ENCODE results near the gene PHF23.
A peak's percentile ranks its signal among the peaks of the same experiment; 100 is the strongest.

PHF23 gene

DNA sequence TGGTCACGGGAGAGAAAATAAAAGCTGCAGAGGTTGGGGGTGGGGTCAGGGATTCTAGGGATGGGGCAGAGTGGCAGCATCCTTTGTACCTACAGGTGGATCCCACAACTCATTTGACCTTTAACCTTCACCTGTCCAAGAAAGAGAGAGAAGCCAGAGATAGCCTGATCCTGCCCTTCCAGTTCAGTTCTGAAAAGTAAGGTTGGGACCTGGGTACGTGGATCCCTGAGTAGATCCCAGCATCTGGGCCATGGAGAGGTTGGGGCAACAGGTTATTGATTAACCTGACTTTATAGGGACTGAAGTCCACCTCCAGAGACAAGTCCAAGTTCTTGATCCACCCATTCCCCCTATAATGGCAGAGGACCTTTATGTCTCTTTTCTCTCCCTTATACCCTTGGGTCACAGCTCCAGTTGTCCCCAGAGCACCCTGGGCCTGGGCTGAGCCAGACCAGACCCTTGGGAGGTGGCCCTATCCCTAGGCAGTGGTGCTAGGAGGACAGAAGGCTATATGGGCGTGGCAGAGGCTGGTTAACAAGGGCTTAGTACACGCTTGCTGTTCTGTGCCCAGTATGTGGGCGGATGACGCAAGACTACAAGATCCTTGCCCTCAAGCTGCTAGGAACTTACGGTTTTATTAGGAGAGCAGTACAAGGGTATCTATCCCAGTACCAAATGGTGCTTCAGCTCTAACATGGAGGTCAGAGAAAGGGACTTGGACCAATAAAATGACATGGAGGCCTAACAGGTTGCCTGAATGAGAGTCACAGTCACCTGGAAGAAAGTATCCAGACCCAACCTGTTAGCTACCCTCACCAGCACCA, 19.7 kb upstream of the PHF23 start:
- Histone ChIP-seq H3K4me1 (ENCODE audit: control insufficient read depth, insufficient read depth, low read length) (peaks cover 9% of the 10 kb centered on the region), H3K9me3 (ENCODE audit: control insufficient read depth, low read length) (no peaks in the 10 kb centered on the region), H3K27ac (ENCODE audit: insufficient read depth, low read depth, low read length, poor library complexity, severe bottlenecking) (no peak overlapping the region), H3K4me3 (ENCODE audit: insufficient read depth, low read depth, low read length) (no peak overlapping the region), H3K36me3 (ENCODE audit: control insufficient read depth, insufficient read depth, low read length) (peaks cover 18% of the 10 kb centered on the region), H3K27me3 (ENCODE audit: control insufficient read depth, insufficient read depth, low read length, poor library complexity, severe bottlenecking) (peaks cover 41% of the 10 kb centered on the region)
- 96 to 97% methylated on average over 7 of the region's 7 CpGs for WGBS, 2 experiments

DNA sequence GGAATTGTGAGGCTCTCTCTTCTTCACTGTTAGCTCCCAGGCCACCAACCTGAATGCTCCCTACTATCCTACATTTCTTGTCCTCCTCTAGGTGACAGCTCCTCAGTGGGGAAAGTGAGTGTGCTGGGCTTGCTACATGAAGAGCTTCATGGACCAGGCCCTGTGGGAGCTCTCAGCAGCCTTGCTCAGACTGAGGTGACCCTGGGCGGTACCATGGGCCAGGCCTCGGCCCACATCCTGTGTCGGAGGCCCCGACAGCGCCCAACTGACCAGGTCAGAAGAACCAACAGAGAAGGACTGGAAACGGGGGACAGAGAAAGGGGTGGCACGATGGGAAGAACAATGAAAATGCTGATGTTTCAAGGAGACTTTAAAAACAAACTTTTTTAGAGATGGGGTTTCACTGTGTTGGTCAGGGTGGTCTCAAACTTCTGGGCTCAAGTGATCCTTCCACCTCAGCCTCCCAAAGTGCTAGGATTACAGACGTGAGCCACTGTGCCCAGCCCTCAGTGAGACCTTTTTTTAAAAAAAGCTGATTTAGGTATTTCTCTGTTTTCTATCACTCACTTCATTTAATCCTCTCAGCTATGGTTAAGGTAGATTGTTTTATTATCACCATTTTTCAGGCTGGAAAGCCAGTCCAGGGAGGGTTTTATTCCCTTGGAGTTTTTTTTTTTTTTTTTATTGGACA, 17.7 kb upstream of the PHF23 start:
- Histone ChIP-seq H3K36me3 (ENCODE audit: control insufficient read depth, insufficient read depth, low read length) (peaks cover 18% of the 10 kb centered on the region), H3K27me3 (ENCODE audit: control insufficient read depth, insufficient read depth, low read length, poor library complexity, severe bottlenecking) (peaks cover 21% of the 10 kb centered on the region), H3K4me1 (ENCODE audit: control insufficient read depth, insufficient read depth, low read length) (peaks cover 4% of the 10 kb centered on the region), H3K9me3 (ENCODE audit: control insufficient read depth, low read length) (no peaks in the 10 kb centered on the region), H3K27ac (ENCODE audit: insufficient read depth, low read depth, low read length, poor library complexity, severe bottlenecking) (no peak overlapping the region), H3K4me3 (ENCODE audit: insufficient read depth, low read depth, low read length) (no peak overlapping the region)
- 94 to 95% methylated on average over 8 of the region's 8 CpGs for WGBS, 2 experiments

DNA sequence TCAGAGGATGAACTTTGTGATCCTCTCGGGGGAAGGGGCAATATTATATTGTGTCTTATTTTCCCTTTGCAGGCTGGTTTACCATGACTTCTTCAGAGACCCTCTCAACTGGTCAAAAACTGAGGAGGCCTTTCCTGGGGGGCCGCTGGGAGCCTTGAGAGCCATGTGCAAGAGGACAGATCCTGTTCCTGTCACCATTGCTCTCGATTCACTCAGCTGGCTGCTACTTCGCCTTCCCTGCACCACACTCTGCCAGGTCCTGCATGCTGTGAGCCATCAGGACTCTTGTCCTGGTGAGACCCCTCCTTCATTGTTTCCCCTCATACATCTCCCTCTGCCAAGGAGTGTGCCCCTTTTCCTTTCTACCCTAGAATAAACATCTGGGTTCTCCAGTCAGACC, 15.3 kb upstream of the PHF23 start:
- Histone ChIP-seq H3K36me3 (ENCODE audit: control insufficient read depth, insufficient read depth, low read length) (peaks cover 18% of the 10 kb centered on the region), H3K4me1 (ENCODE audit: control insufficient read depth, insufficient read depth, low read length) (peaks cover 12% of the 10 kb centered on the region), H3K27ac (ENCODE audit: insufficient read depth, low read depth, low read length, poor library complexity, severe bottlenecking) (no peak overlapping the region), H3K27me3 (ENCODE audit: control insufficient read depth, insufficient read depth, low read length, poor library complexity, severe bottlenecking) (no peaks in the 10 kb centered on the region), H3K4me3 (ENCODE audit: insufficient read depth, low read depth, low read length) (no peak overlapping the region), H3K9me3 (ENCODE audit: control insufficient read depth, low read length) (no peaks in the 10 kb centered on the region)
- WGBS, 2 experiments: 97 to 98% methylated on average over 4 of the region's 4 CpGs

DNA sequence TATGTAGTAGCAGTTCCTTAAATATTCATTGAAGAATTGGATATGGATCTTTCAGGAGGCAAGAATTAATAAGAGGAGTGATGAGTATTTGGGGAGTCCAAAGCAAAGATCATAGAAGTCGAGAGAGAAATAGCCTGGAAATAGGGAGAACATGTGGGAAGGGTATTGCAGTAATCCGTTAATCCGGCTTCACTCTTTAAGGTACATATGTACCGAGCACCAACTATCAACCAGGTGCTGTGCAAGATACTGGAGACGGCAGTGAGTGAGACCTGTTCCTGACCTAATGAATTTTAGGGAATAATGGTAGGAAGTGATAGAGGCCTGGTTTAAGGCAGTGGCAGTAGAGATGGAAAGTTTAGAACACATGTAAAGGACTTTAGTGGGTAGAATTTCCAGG, 13.8 kb upstream of the PHF23 start:
- Histone ChIP-seq H3K4me3 (ENCODE audit: insufficient read depth, low read depth, low read length) (peak overlapping the region; percentile 91), H3K27ac (ENCODE audit: insufficient read depth, low read depth, low read length, poor library complexity, severe bottlenecking) (no peak overlapping the region), H3K4me1 (ENCODE audit: control insufficient read depth, insufficient read depth, low read length) (peaks cover 20% of the 10 kb centered on the region), H3K27me3 (ENCODE audit: control insufficient read depth, insufficient read depth, low read length, poor library complexity, severe bottlenecking) (no peaks in the 10 kb centered on the region), H3K9me3 (ENCODE audit: control insufficient read depth, low read length) (no peaks in the 10 kb centered on the region), H3K36me3 (ENCODE audit: control insufficient read depth, insufficient read depth, low read length) (peaks cover 18% of the 10 kb centered on the region)
- 89 to 90% methylated on average over 5 of the region's 5 CpGs for WGBS, 2 experiments

DNA sequence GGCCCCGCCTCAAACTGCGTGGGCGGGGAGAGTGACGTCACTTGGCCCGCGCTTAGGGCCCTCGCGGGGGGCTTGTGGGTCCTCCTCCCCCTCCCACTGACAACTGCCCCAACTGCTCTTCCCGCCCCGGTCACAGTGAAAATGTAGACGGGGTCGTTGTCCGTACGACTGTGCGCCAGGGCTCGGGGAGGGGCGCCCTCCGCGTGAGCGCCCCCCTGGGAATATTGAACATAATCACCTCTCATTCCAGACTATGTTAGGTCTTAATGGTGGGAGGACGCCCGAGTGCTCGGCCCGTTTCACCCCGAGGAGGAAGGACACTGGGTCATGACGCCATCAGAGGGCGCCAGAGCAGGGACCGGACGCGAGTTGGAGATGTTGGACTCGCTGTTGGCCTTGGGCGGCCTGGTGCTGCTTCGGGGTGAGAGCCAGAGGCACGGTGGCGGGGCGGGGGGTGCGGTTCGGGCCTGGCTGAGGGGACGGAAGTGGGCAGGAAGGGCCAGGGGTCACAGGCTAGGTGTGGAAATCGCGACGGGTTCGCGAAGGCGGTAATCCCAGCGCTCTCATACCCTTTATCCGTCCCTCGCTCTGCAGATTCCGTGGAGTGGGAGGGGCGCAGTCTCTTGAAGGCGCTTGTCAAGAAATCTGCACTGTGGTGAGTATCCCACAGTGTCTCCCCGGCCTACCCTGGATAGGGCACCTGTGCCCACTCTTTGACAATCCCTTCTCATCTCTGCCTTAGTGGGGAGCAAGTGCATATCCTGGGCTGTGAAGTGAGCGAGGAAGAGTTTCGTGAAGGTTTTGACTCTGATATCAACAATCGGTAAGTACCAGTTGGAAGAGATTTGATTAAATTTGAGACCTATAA, 13.2 kb upstream of the PHF23 start, which contains the start of gene ELP5:
TSS of gene ELP5 (plus strand) at position 40 of the 868 bp plus-strand sequence. CDS start at position 376, 336 bp downstream.
- no peaks in the 10 kb centered on the region for H3K9me3 ChIP-seq (ENCODE audit: control insufficient read depth, low read length)
- peaks cover 20% of the 10 kb centered on the region for H3K4me1 ChIP-seq (ENCODE audit: control insufficient read depth, insufficient read depth, low read length)
- peak within 1 kb of the TSS; percentile 91 for H3K4me3 ChIP-seq (ENCODE audit: insufficient read depth, low read depth, low read length)
- H3K27ac ChIP-seq (ENCODE audit: insufficient read depth, low read depth, low read length, poor library complexity, severe bottlenecking): peak within 1 kb of the TSS; percentile 99
- no peaks in the 10 kb centered on the region for H3K27me3 ChIP-seq (ENCODE audit: control insufficient read depth, insufficient read depth, low read length, poor library complexity, severe bottlenecking)
- WGBS, 2 experiments: 2% methylated on average over 55 of the region's 55 CpGs
- H3K36me3 ChIP-seq (ENCODE audit: control insufficient read depth, insufficient read depth, low read length): peaks cover 18% of the 10 kb centered on the region

DNA sequence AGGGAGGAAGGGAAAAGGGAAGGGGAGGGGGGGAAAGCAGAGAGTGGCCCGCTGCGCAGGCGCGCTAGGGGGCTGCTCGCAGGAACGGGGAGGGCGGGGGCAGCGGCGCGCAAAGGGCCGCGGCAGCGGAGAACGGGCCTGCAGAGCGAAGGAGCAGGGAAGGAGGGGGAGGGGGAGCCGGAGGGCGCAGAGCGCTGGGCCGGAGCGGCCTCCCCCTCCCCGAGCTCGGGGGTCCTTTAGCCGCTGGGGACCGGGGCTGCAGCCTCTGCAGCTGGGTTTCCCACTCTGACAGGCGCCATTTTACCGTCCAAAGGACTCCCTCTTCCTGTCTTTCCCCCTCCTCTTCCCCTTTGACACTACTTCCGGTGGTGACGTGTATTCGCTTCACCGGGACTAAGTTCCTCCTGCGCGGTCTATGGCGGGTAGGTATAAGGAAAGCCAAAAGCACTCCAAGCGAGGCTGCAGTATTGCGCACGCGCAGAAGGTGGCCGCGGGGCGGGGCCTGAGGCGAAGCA, 12.5 kb upstream of the PHF23 start, which contains the start of gene CTDNEP1:
TSS of gene CTDNEP1 (minus strand) at position 74 of the 515 bp plus-strand sequence. CDS start 438 bp downstream, outside the sequence.
- H3K27ac ChIP-seq (ENCODE audit: insufficient read depth, low read depth, low read length, poor library complexity, severe bottlenecking): peak within 1 kb of the TSS; percentile 99
- H3K27me3 ChIP-seq (ENCODE audit: control insufficient read depth, insufficient read depth, low read length, poor library complexity, severe bottlenecking): no peaks in the 10 kb centered on the region
- H3K9me3 ChIP-seq (ENCODE audit: control insufficient read depth, low read length): no peaks in the 10 kb centered on the region
- H3K4me1 ChIP-seq (ENCODE audit: control insufficient read depth, insufficient read depth, low read length): peaks cover 20% of the 10 kb centered on the region
- WGBS, 2 experiments: 0% methylated on average over 41 of the region's 41 CpGs
- peaks cover 17% of the 10 kb centered on the region for H3K36me3 ChIP-seq (ENCODE audit: control insufficient read depth, insufficient read depth, low read length)
- peak within 1 kb of the TSS; percentile 91 for H3K4me3 ChIP-seq (ENCODE audit: insufficient read depth, low read depth, low read length)

DNA sequence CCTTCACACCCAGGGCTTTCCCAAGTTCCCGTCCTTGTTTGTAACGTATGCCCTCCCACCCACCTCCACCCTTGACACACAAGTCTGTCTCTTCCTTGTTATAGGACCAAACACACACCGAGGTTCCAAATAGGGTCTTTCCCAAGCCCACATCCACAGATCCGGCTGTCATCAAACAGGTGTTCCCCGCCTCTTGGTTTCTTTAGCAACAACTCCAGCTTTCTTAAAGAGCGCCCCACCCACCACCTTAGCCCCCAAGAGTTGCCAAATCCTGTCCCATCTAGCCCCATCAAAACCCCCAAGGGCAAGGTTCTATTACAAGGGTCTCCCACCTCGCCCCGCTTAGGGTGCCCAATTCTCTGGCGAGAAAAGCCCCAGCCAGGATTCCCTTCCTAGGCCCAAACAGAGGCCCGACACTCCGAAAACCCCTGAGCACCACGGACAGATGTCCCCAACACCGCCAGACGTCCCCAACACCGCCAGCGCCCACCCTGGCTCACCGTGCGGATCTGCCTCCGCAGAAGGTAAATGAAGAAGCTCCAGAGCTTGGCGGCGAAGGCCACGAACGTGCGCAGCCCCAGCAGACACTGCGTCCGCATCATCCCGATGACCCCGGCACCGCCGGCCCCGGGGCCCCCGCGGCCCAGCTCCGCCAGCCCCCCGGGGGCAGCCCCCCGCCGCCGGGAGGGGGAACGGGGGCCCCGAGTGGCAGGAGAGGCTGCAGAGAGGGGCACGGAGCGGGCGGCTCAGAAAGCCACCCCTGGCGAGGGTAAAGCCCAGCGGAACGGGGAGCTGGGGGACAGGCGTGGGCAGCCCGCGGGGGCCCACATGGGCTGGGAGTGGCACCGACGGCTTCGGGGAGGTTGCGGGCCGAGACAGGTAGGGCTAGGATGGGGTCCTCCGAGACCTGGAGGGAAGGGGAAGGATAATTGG, 11.7 kb upstream of the PHF23 start:
- WGBS, 2 experiments: 1% methylated on average over 55 of the region's 55 CpGs
- H3K36me3 ChIP-seq (ENCODE audit: control insufficient read depth, insufficient read depth, low read length): peaks cover 16% of the 10 kb centered on the region
- H3K4me3 ChIP-seq (ENCODE audit: insufficient read depth, low read depth, low read length): peak overlapping the region; percentile 91
- H3K27ac ChIP-seq (ENCODE audit: insufficient read depth, low read depth, low read length, poor library complexity, severe bottlenecking): peak overlapping the region; percentile 69
- no peaks in the 10 kb centered on the region for H3K27me3 ChIP-seq (ENCODE audit: control insufficient read depth, insufficient read depth, low read length, poor library complexity, severe bottlenecking)
- H3K9me3 ChIP-seq (ENCODE audit: control insufficient read depth, low read length): no peaks in the 10 kb centered on the region
- peaks cover 20% of the 10 kb centered on the region for H3K4me1 ChIP-seq (ENCODE audit: control insufficient read depth, insufficient read depth, low read length)

DNA sequence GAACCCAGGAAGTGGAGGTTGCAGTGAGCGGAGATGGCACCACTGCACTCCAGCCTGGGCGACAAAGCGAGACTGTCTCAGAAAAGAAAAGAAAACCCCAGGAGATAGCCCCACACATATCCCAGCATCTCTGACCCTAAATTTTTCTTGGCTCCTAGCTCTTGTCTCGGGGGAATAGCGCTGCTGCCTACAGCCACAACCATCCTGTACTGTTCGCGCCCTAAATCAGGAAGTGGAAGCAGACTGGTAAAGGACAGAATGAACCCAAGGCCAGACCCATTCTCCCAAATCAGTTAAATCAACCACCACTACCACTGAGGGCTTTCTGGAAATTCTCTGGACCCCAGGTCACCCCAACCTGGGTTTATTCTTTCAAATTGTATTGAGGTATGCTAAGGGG, 10.6 kb upstream of the PHF23 start:
- Histone ChIP-seq H3K4me1 (ENCODE audit: control insufficient read depth, insufficient read depth, low read length) (peaks cover 20% of the 10 kb centered on the region), H3K27me3 (ENCODE audit: control insufficient read depth, insufficient read depth, low read length, poor library complexity, severe bottlenecking) (no peaks in the 10 kb centered on the region), H3K9me3 (ENCODE audit: control insufficient read depth, low read length) (no peaks in the 10 kb centered on the region), H3K4me3 (ENCODE audit: insufficient read depth, low read depth, low read length) (peak overlapping the region; percentile 91), H3K27ac (ENCODE audit: insufficient read depth, low read depth, low read length, poor library complexity, severe bottlenecking) (no peak overlapping the region), H3K36me3 (ENCODE audit: control insufficient read depth, insufficient read depth, low read length) (peaks cover 19% of the 10 kb centered on the region)
- 93 to 97% methylated on average over 7 of the region's 7 CpGs for WGBS, 2 experiments

DNA sequence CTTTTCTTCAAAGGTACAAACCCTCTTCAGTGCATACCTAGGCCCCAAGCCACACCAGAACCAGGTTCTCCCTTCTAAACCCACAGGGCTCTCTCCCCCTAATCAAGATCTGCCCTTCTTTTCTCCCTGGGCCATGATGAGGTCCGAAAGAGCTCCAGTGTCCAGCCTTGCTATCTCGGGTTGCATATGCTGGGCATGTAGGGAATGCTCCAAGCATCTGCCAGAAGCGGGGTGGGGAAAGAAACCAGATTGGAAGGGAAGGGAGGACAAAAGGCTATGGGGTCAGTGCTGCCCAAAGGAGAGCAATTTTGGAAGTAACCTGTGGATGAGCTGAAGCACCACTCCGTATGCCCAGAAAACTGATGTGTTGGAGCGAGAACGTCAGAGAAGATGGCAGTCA, 10.0 kb upstream of the PHF23 start:
- no peaks in the 10 kb centered on the region for H3K9me3 ChIP-seq (ENCODE audit: control insufficient read depth, low read length)
- H3K4me1 ChIP-seq (ENCODE audit: control insufficient read depth, insufficient read depth, low read length): peaks cover 20% of the 10 kb centered on the region
- H3K4me3 ChIP-seq (ENCODE audit: insufficient read depth, low read depth, low read length): no peak overlapping the region
- 93 to 95% methylated on average over 6 of the region's 6 CpGs for WGBS, 2 experiments
- no peak overlapping the region for H3K27ac ChIP-seq (ENCODE audit: insufficient read depth, low read depth, low read length, poor library complexity, severe bottlenecking)
- no peaks in the 10 kb centered on the region for H3K27me3 ChIP-seq (ENCODE audit: control insufficient read depth, insufficient read depth, low read length, poor library complexity, severe bottlenecking)
- H3K36me3 ChIP-seq (ENCODE audit: control insufficient read depth, insufficient read depth, low read length): peaks cover 20% of the 10 kb centered on the region
